Fibroblast of the aortic adventitia (primary cell): Measurements from ENCODE around the gene IRAK1BP1. TPM values are rescaled to one million over a fixed set of nuclear protein-coding genes. Genes with fewer than 3 reads are reported as not detected.

Experiments
- DNase-seq: peaks from one replicate; pipeline ENCODE4 v3.0.0-alpha.2; 2010; ENCODE audit warnings: low read depth
- H3K4me3 ChIP-seq: 2 replicates; pipeline ENCODE4 v1.5.1; 2011; ENCODE audit warnings: low read depth, mild to moderate bottlenecking, control low read depth, low read length, moderate library complexity
- CTCF ChIP-seq: IDR thresholded peaks from 2 replicates; pipeline ENCODE4 v1.5.1; 2011; ENCODE audit warnings: mild to moderate bottlenecking, low read length, control low read depth, inconsistent platforms; ENCODE audit not compliant: insufficient read depth
- total RNA-seq: library from RNA; depleted of rRNA; stranded (reverse); fragments of >200 nt; gene quantifications from 2 replicates; pipeline ENCODE4 v1.2.3, GENCODE V29; 2012; ENCODE audit warnings: low replicate concordance

Gene IRAK1BP1, protein sequence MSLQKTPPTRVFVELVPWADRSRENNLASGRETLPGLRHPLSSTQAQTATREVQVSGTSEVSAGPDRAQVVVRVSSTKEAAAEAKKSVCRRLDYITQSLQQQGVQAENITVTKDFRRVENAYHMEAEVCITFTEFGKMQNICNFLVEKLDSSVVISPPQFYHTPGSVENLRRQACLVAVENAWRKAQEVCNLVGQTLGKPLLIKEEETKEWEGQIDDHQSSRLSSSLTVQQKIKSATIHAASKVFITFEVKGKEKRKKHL
- total RNA-seq = 6.5 and 7.9 TPM in 2 replicates

- no peak for TF ChIP-seq CTCF
- peak; percentile 75 for DNase-seq
- H3K4me3 ChIP-seq = peak within 1 kb of the TSS; percentile 100
Measured at GRCh38 chr6:78867370-78868040, at the start of gene IRAK1BP1. TSS of gene IRAK1BP1 (plus strand) at chr6:78867551. CDS start at chr6:78867577, 26 bp downstream.

GRCh38 chr6:78824045-78824444, 43.3 kb upstream of the IRAK1BP1 start:
- H3K4me3 ChIP-seq = no peak overlapping the region
- TF ChIP-seq CTCF = no peak
- no peak for DNase-seq

DNA sequence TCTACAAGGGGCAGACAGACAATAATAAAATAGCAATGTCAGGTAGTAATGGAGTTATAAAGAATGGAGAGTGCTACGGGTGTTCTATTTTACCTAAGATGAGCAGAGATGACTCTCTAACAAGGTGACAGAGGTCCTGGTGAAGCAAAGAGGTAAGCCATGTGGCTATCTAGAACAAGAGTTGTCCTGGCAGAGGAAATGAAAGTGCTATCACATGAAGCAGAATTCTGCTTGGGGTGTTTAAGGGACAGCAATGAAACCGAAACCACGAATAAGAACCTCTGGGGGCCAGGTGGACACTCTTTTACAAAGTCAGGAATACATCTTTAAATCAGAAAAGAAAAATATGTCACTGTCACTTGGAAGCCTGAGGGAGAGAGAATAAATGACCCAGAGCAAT, 37.9 kb upstream of the IRAK1BP1 start:
- H3K4me3 ChIP-seq = no peak overlapping the region
- DNase-seq = no peak

DNA sequence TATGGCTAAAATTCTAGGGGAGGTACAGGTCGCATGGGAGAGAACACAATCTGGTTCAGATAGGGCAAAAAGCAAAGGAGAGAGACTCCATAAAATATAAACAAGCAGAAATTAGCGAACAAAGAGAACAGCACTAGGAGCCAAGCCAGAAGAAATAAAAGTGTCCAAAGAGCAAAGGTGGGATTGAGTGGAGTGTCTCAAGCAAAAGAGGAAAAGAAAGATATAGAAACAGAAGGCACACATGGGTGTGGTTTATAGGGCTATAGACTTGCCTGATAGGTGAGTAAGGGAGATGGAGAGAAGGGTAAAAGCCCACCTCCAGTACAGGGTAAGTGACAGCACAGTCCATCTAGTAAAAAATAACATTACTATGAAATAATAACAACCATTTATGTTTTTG, 36.5 kb upstream of the IRAK1BP1 start:
- H3K4me3 ChIP-seq = no peak overlapping the region
- DNase-seq = no peak
- TF ChIP-seq CTCF = no peak

More for the DNA sequence above, 37.9 kb upstream of the IRAK1BP1 start:
- TF ChIP-seq CTCF = no peak

DNA sequence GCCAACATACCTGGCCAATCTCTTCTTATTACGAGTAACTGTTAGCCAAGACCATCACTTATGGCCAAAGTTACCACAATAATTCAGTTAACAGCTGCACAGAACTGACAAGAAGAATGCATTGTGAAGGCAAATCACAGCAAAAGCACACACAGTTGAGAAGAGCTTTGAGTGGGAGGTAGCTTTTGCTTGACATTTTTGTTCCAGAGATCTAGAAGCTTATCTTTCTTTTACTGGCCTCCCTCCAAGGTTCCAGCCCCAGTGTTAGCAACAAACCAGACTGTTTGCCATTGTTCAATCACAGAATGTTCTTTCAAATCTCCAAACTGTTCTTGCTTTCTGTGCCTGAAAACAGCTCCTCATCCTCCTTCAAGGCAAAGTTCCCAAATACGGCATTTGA, 35.9 kb upstream of the IRAK1BP1 start:
- no peak for TF ChIP-seq CTCF
- H3K4me3 ChIP-seq = no peak overlapping the region
- DNase-seq = peak; percentile 80

DNA sequence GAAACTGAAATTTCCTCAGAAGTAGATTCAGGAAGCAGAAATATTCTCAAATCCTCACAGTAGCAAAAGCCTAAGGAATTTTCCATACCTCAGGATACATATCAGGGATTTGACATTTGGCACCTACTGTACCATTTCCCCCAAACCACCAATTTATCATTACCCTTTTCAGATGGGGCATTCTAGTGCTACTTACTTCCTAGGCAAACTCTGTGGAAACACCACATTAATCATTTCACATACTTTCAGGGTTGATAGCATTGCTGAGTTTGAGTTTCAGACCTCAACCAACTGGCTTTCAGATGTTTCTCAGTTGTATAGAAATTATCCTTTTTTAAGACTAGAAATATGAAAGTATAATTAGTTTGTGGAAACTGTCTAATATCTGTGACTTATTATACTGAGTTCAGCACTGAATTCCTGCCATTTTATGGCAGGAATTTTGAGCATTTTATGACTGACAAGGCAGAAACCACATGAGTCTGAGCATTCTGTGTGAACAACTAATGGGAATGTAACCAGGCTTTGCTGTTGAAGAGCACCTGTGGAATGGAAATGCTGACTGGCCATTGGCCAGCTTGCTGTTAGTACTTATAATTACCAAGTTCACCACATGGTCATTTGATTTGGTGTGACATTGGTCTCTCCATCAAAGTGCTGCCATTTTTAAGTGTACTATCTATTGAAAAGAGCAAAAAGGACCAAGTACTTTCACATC, 35.1 kb upstream of the IRAK1BP1 start:
- peak; percentile 47 for DNase-seq
- TF ChIP-seq CTCF = no peak
- H3K4me3 ChIP-seq = no peak overlapping the region
